BE2C (cell line): ENCODE data around the gene SF3B5.
"Not testable (repeated sequence)": the region's sequence is repeated elsewhere in the genome, so short reads cannot be mapped to it uniquely, and the experiment has no call there.

Experiments used
- DNase-seq: peaks from one replicate; pipeline ENCODE4 v3.0.0-alpha.2; 2020
- H3K27me3 ChIP-seq: fragments of 250-450 bp; sonication (Bioruptor Pico); 2 replicates; pipeline ENCODE4 v1.5.1; 2020; ENCODE audit warnings: mild to moderate bottlenecking
- H3K36me3 ChIP-seq: fragments of 250-450 bp; sonication (Bioruptor Pico); 2 replicates; pipeline ENCODE4 v1.5.1; 2020; ENCODE audit warnings: mild to moderate bottlenecking
- H3K4me1 ChIP-seq: fragments of 250-450 bp; sonication (Bioruptor Pico); 2 replicates; pipeline ENCODE4 v1.5.1; 2020
- H3K4me3 ChIP-seq: 2 replicates; pipeline ENCODE4 v1.5.1; 2011; ENCODE audit warnings: low read depth, low read length
- H3K9me3 ChIP-seq: fragments of 250-450 bp; sonication (Bioruptor Pico); 2 replicates; pipeline ENCODE4 v1.5.1; 2020
- CTCF ChIP-seq: IDR thresholded peaks from 2 replicates; pipeline ENCODE4 v1.5.1; 2012; ENCODE audit warnings: mild to moderate bottlenecking, low read depth, low read length

SF3B5 gene

GRCh38 chr6:144093236-144093635 is 2.1 kb downstream of the SF3B5 start:
- no peak for DNase-seq
- H3K27me3 ChIP-seq: no peaks in the 10 kb centered on the region
- no peak for TF ChIP-seq CTCF
- H3K4me3 ChIP-seq: no peak overlapping the region
- no peaks in the 10 kb centered on the region for H3K9me3 ChIP-seq
- H3K36me3 ChIP-seq: no peaks in the 10 kb centered on the region
- no peaks in the 10 kb centered on the region for H3K4me1 ChIP-seq

GRCh38 chr6:144090384-144090783 is 5.0 kb downstream of the SF3B5 start:
- no peaks in the 10 kb centered on the region for H3K9me3 ChIP-seq
- no peak for DNase-seq
- no peaks in the 10 kb centered on the region for H3K4me1 ChIP-seq
- H3K4me3 ChIP-seq: no peak overlapping the region
- H3K27me3 ChIP-seq: no peaks in the 10 kb centered on the region
- no peak for TF ChIP-seq CTCF
- H3K36me3 ChIP-seq: no peaks in the 10 kb centered on the region

GRCh38 chr6:144087789-144088426 is 7.5 kb downstream of the SF3B5 start:
- H3K4me1 ChIP-seq: no peaks in the 10 kb centered on the region
- no peaks in the 10 kb centered on the region for H3K36me3 ChIP-seq
- no peak for DNase-seq
- H3K9me3 ChIP-seq: no peaks in the 10 kb centered on the region
- H3K4me3 ChIP-seq: no peak overlapping the region
- no peak for TF ChIP-seq CTCF
- H3K27me3 ChIP-seq: no peaks in the 10 kb centered on the region

- no peaks in the 10 kb centered on the region for H3K36me3 ChIP-seq
- TF ChIP-seq CTCF: no peak
- DNase-seq: no peak
- H3K4me3 ChIP-seq: no peak overlapping the region
- H3K4me1 ChIP-seq: no peaks in the 10 kb centered on the region
- H3K9me3 ChIP-seq: no peaks in the 10 kb centered on the region
- no peaks in the 10 kb centered on the region for H3K27me3 ChIP-seq
Measured at GRCh38 chr6:144086959-144087358, 8.4 kb downstream of the SF3B5 start.

- no peak for DNase-seq
- Histone ChIP-seq H3K4me1 (no peaks in the 10 kb centered on the region), H3K36me3 (no peaks in the 10 kb centered on the region), H3K9me3 (no peaks in the 10 kb centered on the region), H3K27me3 (no peaks in the 10 kb centered on the region; the same call in 1 of the 2 replicates), H3K4me3 (no peak overlapping the region)
- TF ChIP-seq CTCF: no peak
Measured at GRCh38 chr6:144083172-144083571, 12.2 kb downstream of the SF3B5 start.

- H3K36me3 ChIP-seq, H3K9me3 ChIP-seq, H3K4me3 ChIP-seq, DNase-seq, H3K4me1 ChIP-seq, H3K27me3 ChIP-seq: not testable (repeated sequence)
Measured at GRCh38 chr6:144082412-144082811, 13.0 kb downstream of the SF3B5 start.

- no peaks in the 10 kb centered on the region for H3K4me1 ChIP-seq
- no peak for TF ChIP-seq CTCF
- H3K27me3 ChIP-seq: peaks cover 3% of the 10 kb centered on the region
- H3K4me3 ChIP-seq: no peak overlapping the region
- no peaks in the 10 kb centered on the region for H3K36me3 ChIP-seq
- no peak for DNase-seq
- no peaks in the 10 kb centered on the region for H3K9me3 ChIP-seq
Measured at GRCh38 chr6:144077871-144078270, 17.5 kb downstream of the SF3B5 start.
